Measurements from ENCODE around the gene DLGAP1. TPM values are rescaled to one million over a fixed set of nuclear protein-coding genes. Genes with fewer than 3 reads are reported as not detected.

The DLGAP1 gene
- total and polyA plus RNA-seq, 7 donors, result 0.13 to 2.6 (median 1.3) TPM; not detected in 1

DNA sequence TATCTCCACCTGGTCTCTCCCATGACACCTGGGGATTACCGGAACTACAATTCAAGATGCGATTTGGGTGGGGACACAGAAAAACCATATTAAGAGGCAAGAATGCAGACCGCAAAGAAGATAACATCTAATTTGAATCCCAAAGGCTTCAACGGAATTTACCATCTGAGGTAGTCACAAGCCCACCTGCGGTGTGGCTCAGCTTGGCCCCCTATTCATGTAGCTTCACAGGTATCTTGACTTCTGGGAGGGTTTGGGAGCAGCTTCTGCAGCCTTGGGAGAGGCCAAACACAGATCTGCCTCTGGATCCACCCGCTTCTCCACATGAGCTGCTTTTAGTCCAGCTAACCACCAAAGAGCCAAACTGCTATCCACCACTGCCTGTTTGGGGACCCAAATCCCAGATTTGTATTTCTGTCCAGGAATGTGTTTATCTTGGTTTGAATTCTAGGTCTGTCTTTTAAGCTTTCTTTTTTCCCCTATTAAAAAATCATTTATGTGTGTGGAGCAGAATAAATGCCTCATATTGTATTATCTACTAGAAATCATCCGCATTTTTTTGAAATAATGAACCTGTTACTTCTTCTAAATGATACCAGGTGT is 247.6 kb downstream of the DLGAP1 start:
- no peak overlapping the region for H3K4me3 ChIP-seq
- no peak overlapping the region for H3K27ac ChIP-seq
- H3K4me1 ChIP-seq, result no peaks in the 10 kb centered on the region
- intact Hi-C loops (cut with DNase I), result no loop called here
- 89 to 91% methylated on average over 7 of the region's 7 CpGs for WGBS, 2 donors
- no peak for DNase-seq
- H3K27me3 ChIP-seq, result no peaks in the 10 kb centered on the region
- no peaks in the 10 kb centered on the region for H3K36me3 ChIP-seq
- H3K9me3 ChIP-seq, result no peaks in the 10 kb centered on the region
- no peak for TF ChIP-seq POLR2A (IDR thresholded peaks at IDR 0.05)
- TF ChIP-seq EP300 (IDR thresholded peaks at IDR 0.05), result no peak
- TF ChIP-seq, protein P1, sequence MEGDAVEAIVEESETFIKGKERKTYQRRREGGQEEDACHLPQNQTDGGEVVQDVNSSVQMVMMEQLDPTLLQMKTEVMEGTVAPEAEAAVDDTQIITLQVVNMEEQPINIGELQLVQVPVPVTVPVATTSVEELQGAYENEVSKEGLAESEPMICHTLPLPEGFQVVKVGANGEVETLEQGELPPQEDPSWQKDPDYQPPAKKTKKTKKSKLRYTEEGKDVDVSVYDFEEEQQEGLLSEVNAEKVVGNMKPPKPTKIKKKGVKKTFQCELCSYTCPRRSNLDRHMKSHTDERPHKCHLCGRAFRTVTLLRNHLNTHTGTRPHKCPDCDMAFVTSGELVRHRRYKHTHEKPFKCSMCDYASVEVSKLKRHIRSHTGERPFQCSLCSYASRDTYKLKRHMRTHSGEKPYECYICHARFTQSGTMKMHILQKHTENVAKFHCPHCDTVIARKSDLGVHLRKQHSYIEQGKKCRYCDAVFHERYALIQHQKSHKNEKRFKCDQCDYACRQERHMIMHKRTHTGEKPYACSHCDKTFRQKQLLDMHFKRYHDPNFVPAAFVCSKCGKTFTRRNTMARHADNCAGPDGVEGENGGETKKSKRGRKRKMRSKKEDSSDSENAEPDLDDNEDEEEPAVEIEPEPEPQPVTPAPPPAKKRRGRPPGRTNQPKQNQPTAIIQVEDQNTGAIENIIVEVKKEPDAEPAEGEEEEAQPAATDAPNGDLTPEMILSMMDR (IDR thresholded peaks at IDR 0.05), result no peak
- no peak for TF ChIP-seq POLR2AphosphoS5 (IDR thresholded peaks at IDR 0.05)

GRCh38 chr18:4204438-4204720 is 250.7 kb downstream of the DLGAP1 start:
- Histone ChIP-seq H3K9me3 (no peaks in the 10 kb centered on the region), H3K27ac (no peak overlapping the region), H3K36me3 (no peaks in the 10 kb centered on the region), H3K4me1 (no peaks in the 10 kb centered on the region), H3K4me3 (no peak overlapping the region), H3K27me3 (no peaks in the 10 kb centered on the region)
- no peak for DNase-seq
- TF ChIP-seq POLR2A (IDR thresholded peaks at IDR 0.05) (no peak), POLR2AphosphoS5 (IDR thresholded peaks at IDR 0.05) (no peak), EP300 (IDR thresholded peaks at IDR 0.05) (no peak)
- TF ChIP-seq, protein P1 (IDR thresholded peaks at IDR 0.05), result no peak
- 43 to 71% methylated on average over 1 of the region's 1 CpG for WGBS, 2 donors
- intact Hi-C loops (cut with DNase I), result no loop called here

DNA sequence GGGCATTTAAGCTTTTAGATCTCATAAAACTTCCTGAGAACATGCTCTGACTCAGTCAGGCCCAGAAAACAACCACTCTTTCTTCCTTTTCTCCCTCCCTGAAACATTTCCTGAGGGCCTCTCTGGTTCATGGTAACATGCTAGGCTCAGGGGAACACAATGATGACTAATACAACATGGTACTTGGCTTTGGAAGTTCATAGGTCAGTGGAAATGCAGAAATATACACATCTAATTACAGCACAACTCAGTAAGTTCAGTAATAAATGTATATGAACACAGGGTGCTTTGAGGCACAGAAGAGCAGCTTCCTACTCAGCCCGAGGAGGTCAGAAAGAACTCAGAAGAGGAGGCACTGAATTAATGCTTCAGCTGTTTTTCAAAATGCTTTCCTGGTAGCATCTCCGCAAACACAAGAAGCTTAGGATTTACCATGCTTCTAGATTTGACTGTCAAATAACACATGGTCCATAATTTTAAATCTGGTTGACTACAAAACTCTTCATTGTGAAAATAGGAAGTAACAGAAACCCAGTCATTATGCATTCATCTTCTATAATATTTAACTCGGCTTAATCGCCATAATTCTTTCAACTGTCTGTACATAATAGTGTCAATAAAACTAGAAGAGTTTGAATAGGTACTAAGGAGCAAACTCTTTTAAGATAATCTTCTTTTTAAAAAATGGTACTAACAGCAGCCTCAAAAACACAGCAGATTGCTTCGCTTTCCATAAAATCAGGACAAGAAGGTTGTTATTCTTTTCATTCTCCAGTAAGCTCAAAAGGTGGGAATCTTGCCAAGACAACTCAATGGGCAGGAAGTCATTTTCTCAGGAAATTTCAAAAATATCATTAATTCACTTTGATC is 251.3 kb downstream of the DLGAP1 start:
- Histone ChIP-seq H3K36me3 (no peaks in the 10 kb centered on the region), H3K4me1 (no peaks in the 10 kb centered on the region), H3K27me3 (no peaks in the 10 kb centered on the region), H3K9me3 (no peaks in the 10 kb centered on the region), H3K27ac (no peak overlapping the region), H3K4me3 (no peak overlapping the region)
- DNase-seq, result no peak
- intact Hi-C loops (cut with DNase I), result no loop called here
- TF ChIP-seq POLR2A (IDR thresholded peaks at IDR 0.05) (no peak), EP300 (IDR thresholded peaks at IDR 0.05) (no peak), POLR2AphosphoS5 (IDR thresholded peaks at IDR 0.05) (no peak)
- TF ChIP-seq, protein P1 (IDR thresholded peaks at IDR 0.05), result no peak
- 42 to 65% methylated on average over 5 of the region's 5 CpGs for WGBS, 2 donors

- no peak for TF ChIP-seq POLR2A (IDR thresholded peaks at IDR 0.05)
- TF ChIP-seq POLR2AphosphoS5 (IDR thresholded peaks at IDR 0.05), result no peak
- Histone ChIP-seq H3K36me3 (no peaks in the 10 kb centered on the region), H3K4me3 (no peak overlapping the region), H3K9me3 (no peaks in the 10 kb centered on the region), H3K27me3 (no peaks in the 10 kb centered on the region), H3K4me1 (no peaks in the 10 kb centered on the region), H3K27ac (no peak overlapping the region)
- intact Hi-C loops (cut with DNase I), result no loop called here
- no peak for DNase-seq
Measured at GRCh38 chr18:4200399-4200798, 254.7 kb downstream of the DLGAP1 start.

DNA sequence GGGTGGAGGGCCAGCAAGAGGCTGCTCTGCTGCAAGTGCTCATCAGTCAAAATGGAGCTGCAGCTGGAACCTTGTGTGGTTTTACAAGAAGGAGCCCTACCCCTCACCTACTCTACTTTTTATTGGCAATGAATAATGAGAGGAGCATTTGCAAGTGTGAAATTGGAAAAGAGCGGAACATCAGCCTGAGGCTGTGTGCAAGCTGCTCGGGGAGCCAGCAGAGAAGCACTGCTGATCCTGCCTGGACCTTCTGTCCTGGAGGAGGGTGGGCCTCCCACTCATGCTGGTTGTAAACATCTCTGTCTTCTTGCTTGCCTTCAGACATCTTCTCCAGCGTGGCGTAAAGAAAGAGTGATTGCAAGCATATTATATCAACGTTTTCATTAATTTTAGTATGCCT is 256.2 kb downstream of the DLGAP1 start:
- H3K9me3 ChIP-seq, result no peaks in the 10 kb centered on the region
- H3K4me3 ChIP-seq, result no peak overlapping the region
- no peaks in the 10 kb centered on the region for H3K4me1 ChIP-seq
- no peaks in the 10 kb centered on the region for H3K27me3 ChIP-seq
- intact Hi-C loops (cut with DNase I), result no loop called here
- DNase-seq, result no peak
- H3K36me3 ChIP-seq, result no peaks in the 10 kb centered on the region
- no peak overlapping the region for H3K27ac ChIP-seq
- TF ChIP-seq POLR2AphosphoS5 (IDR thresholded peaks at IDR 0.05) (no peak), POLR2A (IDR thresholded peaks at IDR 0.05) (no peak), EP300 (IDR thresholded peaks at IDR 0.05) (no peak)
- TF ChIP-seq, protein P1 (IDR thresholded peaks at IDR 0.05), result no peak
- WGBS, 2 donors, result 81 to 86% methylated on average over 5 of the region's 5 CpGs
